D721Med (cell line): Measurements from ENCODE around the gene CPTP.
A peak's percentile ranks its signal among the peaks of the same experiment; 100 is the strongest.

Experiments used
- DNase-seq: peaks from one replicate; pipeline ENCODE4 v3.0.0; 2011; ENCODE audit warnings: low spot score; ENCODE audit not compliant: insufficient read length
- FAIRE-seq: peaks from 2 replicates; lab custom pipeline; 2011; peaks lifted over from hg19 to GRCh38; lab: Jason Lieb, UNC
- TF ChIP-seq, protein P1 (sequence below): IDR thresholded peaks from 2 replicates; pipeline ENCODE4 v1.5.1; 2012; ENCODE audit warnings: mild to moderate bottlenecking, control low read depth; ENCODE audit not compliant: insufficient read depth; ENCODE audit errors: missing control alignments

CPTP gene

DNA sequence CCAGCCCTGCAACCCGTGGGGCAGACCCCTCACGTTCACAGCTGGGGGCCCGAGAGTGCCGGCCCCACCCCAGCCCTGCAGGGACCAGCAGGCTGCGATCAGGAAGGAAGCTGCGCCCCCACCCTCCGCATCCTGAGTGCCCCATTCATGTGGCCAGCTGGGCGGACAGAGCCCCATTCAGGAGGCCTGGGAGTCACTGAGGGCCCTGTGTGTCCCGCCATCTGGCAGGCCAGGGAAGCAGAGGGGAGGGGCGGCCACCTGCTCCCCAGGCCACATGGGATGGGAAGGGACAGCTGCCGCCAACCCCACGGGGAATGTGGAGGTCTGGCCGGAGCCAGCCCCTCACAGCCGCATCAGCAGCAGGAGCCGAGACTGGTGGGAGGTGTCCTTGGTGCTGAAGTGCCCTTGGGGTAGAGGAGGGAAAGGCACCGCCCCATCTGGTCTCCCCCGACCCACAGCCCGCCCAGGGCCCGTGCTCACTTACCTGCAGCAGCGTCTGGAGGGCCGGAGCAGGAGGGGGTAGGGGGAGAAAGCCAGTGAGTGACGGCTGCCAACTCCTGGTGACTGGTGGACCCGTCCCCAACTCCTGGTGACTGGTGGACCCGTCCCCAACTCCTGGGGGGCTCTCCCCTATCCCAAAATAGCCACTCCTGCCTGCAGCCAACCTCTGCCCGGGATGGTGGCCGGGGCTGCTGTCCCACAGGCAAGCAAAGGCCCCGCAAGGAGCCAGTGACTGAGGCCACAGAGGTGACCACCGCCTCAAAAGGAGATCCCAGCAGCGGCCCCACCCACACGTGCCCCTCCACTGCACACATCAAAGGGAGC lies 25.5 kb upstream of the CPTP start:
- TF ChIP-seq, protein P1, sequence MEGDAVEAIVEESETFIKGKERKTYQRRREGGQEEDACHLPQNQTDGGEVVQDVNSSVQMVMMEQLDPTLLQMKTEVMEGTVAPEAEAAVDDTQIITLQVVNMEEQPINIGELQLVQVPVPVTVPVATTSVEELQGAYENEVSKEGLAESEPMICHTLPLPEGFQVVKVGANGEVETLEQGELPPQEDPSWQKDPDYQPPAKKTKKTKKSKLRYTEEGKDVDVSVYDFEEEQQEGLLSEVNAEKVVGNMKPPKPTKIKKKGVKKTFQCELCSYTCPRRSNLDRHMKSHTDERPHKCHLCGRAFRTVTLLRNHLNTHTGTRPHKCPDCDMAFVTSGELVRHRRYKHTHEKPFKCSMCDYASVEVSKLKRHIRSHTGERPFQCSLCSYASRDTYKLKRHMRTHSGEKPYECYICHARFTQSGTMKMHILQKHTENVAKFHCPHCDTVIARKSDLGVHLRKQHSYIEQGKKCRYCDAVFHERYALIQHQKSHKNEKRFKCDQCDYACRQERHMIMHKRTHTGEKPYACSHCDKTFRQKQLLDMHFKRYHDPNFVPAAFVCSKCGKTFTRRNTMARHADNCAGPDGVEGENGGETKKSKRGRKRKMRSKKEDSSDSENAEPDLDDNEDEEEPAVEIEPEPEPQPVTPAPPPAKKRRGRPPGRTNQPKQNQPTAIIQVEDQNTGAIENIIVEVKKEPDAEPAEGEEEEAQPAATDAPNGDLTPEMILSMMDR = no peak
- FAIRE-seq (no peak), DNase-seq (no peak)

DNA sequence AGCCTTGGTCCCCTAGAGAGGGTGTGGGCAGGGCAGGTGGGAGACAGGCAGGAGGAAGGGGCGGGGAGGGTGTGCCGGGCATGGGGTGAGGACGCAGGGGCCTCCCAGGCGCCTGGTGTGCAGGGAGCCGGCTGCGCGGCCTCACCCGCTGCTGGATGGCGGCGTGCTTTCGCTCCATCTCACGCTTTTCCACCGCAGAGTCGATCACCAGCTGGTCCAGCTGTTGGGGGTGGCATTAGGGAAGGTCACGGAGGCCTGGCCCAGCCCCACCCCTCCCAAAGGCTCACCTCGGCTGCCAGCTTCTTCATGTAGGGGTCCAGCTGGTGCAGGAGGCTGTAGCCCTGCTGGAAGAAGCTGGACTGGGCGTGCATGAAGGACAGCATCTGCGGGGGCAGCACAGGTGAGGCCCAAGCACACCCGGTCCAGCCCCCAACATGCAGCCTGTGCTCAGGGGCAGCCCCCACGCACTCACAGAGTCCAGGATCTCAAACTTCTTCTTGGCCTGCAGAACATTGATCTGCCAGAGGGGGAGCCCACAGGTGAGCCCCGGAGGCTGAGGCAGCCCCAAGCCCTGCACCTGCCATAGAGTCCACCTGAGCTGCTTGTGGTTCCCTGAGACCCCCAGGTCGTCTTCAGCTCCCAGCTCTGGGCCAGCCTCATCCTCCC lies 24.8 kb upstream of the CPTP start:
- TF ChIP-seq, protein P1 = peak; percentile 17
- FAIRE-seq (no peak), DNase-seq (no peak)

DNA sequence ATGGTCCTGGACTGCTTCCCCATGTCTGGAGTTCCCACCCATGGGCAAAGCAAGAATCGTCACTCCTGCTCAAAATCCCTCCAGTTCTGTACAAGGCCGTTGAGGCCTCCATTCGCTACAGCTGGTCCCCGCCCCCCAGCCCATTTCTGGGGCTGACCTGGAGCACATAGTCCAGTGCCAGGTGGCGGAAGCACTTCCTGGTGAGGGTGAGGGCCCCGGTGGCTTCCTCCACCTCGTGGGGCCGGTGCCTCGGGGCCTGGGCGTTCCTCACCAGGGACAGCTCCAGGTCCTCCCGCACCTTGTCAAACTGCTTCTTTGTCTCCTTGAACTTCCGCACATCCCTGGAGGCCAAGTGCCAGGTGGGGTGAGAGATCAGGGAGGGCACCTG lies 24.3 kb upstream of the CPTP start:
- TF ChIP-seq, protein P1 = no peak
- FAIRE-seq (no peak), DNase-seq (no peak)

DNA sequence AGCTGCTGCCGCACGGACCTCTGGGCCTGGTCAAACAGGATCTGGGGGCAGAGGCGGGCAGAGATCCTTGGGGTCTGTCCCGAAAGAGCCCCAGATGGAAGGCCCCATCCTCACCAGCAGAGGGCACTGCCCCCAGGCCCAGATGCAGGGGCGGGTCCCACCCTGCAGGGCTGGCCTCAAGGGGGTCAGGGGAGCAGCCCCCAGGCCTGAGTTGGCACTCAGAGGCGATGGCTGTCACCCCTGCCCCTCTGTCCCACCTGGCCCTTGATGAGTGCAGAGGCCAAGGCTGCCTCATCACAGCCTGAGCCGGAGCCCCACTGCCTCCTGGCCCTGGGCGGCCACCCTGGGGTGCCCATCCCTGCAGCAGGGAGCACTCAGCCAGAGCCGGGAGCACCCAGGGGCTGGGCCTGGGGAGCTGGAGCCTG lies 22.6 kb upstream of the CPTP start:
- DNase-seq = no peak
- no peak for FAIRE-seq
- TF ChIP-seq, protein P1 = peak; percentile 38

DNA sequence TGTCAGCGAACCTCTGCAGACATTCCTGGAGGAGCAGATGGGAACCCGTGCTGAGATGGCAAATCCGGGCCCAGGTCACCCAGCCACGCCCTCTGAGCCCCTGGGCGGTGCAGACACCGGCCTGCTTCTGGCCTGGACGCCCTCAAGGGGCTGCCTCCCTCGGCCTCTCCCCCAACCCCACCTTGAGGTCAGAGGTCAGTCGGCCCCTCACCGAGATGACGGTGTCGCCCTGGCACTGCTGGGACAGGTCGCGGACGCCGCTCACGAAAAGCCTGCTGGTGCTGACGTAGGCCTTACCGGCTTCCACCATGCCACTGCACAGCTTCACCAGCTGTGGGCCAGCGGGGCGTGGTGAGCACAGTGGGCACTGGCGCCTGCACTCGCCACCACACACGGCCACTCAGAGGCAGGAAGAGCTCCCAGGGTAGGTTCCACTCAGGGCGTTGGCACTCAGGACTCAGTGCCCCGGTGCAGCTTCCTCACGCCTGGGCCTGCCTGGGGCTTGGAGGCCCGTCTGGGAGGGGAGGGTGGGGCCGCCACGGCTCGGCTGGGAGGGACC lies 21.6 kb upstream of the CPTP start:
- DNase-seq = no peak
- TF ChIP-seq, protein P1 = no peak
- FAIRE-seq = no peak

DNA sequence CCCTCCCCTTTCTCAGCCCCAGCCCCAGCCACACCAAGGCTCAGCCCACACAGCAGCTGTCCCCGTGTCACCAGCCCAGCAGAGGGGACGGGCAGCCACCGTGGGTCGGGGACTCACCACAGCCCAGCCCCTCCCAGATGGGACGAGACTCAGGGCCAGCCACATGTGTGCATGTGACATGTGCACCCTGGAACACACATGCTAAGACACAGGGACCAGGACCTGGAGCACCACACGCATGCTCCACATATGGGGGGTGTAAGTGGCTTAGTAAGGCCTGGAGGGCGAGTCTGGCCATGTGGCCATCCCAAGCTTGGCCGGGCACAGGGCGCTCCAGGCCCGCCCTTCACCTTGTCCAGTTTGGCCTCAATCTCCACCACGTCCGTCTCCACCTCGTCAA lies 20.9 kb upstream of the CPTP start:
- no peak for FAIRE-seq
- TF ChIP-seq, protein P1 = no peak
- no peak for DNase-seq
